Erythroblast (primary cell): ENCODE results near the gene TMEM80.

ENCODE experiments used
- DNase-seq, 2 experiments: peaks; one replicate each; lab custom pipeline; 2025; lab: John Stamatoyannopoulos, UW
- GATA1 ChIP-seq: IDR thresholded peaks from 2 replicates; pipeline ENCODE4 v1.6.1; 2011; ENCODE audit warnings: low read depth, mild to moderate bottlenecking, control low read depth, low read length, moderate library complexity
- POLR2A ChIP-seq: IDR thresholded peaks from 2 replicates; pipeline ENCODE4 v1.6.1; 2011; ENCODE audit warnings: mild to moderate bottlenecking, low read length

The TMEM80 gene

DNA sequence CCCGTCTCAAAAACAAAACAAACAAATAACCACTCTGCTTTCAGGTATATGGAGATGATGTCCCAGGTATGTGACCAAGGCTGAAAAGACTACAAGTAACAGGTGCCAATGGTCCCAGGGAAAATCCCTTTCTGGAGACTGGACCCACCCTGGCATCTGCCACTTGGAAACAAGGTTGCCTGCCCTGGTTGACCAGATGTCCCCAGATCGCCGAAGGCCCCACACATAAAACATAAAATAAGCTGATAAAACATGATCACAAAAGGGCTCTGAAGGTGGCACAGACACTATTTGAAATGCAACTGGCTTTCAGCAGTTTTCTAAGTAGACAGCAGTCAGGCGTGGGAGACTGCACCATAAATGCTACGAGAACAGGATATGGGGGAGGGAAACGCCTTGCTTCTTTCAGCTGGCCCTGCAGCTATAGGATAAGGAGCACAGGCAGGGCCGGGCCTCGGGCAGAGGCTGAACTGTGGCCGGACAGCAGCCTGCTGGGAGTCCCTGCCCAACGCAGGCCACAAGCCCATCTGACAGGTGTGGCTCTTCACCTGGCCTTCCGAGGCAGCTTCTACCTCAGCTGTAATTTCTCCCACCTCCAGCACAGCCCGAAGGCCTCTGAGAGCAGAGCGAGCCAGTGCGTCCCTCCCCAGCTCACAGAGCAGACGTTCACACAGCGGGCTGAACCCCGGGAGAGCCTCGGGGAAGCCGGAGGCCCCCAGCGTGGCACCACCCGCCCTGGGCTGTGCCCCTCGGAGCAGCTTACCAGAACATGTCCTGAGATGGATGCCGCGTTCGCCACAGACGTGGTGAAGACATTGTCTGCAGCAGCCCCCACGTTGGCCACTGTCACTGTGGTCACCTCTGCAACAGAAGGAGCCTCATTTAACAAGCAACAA lies 4.6 kb upstream of the TMEM80 start:
- TF ChIP-seq GATA1: no peak
- no peak for TF ChIP-seq POLR2A
- DNase-seq: peak; percentile 58 to 73

DNA sequence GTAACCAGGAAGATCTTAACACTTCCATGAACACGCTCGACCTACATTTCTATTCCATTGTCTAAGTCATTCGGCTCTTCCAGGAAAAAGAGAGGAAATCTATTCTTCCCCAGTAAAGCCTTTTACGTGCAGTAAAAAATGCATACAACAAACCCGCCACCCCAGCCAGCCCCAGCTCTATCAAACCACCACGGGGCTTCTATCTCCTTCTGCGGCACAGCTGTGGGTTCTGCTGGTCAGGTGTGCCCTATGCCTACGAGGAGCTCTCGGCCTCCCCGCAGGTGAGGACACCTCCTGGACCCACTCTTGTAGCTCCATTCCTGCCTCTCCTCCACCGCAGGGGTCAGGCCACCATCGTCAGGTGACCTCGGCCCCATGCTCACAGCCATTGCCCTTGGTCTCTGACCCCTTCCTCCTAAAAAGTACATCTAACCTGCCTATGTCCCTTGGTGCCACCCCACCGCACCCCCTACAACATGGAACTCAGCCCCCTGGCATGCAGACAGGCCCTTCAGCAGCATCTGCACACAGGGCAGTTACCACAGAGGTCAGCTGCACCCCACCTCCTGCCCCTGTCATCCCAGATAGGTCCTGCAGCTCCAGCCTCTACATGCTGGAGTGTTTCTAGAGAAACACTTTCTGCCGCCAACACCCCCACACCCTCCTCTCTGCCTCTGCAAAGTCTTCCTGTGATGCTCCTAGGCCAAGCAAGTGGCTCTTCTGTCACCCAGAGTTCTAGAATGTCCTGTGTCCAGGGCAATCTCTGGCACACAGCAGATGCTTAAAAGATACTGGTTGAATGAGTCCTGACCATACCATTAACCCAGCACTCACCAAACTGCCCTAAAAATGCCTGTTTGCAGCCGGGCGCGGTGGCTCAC lies 3.7 kb upstream of the TMEM80 start:
- TF ChIP-seq GATA1 (no peak), POLR2A (no peak)
- no peak for DNase-seq

DNA sequence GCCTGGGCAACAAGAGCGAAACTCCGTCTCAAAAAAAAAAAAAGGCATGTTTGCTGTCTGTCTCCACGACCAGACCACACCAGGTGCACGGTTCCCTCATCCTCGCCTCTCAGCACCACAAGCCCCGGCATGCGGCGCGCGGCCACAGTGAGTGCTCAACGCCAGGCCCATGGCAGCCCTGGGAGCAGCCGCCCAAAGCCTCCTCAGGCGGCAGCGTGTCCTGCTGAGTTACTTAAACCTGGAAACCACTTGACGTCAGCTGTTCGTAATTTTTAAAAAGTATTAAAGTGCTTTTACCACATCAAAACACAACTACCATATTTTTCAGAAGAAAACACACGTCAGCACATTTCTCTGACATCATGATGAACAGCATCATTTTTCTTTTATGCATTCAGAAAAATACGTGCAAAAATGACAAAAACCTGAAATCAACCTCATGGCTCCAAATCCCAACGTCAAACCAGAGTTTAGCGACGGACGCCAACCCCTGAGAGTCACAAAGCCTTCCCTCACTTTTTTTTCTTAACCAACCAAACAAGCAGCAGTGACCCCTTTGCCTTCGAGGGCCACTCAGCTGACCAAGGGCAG lies 2.7 kb upstream of the TMEM80 start:
- no peak for TF ChIP-seq GATA1
- TF ChIP-seq POLR2A: no peak
- DNase-seq: no peak

DNA sequence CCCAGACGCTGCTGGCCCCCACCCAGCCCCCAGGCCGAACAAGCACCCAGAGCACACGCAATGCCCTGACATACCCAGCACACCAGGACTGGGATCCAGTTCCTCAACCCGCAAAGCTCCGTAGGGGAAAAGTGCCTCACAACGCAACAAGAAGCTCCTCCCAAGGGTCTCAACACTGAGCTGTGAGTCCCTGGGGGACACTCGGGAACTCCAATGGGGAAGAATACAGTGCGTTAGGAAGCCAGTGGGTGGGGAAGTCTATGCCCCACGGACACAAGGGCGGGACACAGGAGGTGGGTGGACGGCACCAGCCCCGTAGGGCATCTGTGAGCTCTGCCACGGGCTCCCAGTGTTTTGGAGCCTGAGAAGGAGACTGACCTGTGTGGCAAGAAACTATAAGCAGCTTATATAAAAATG lies 2.2 kb upstream of the TMEM80 start:
- peak in 1 of 2 experiments; percentile 31 for DNase-seq
- TF ChIP-seq GATA1 (no peak), POLR2A (no peak)

DNA sequence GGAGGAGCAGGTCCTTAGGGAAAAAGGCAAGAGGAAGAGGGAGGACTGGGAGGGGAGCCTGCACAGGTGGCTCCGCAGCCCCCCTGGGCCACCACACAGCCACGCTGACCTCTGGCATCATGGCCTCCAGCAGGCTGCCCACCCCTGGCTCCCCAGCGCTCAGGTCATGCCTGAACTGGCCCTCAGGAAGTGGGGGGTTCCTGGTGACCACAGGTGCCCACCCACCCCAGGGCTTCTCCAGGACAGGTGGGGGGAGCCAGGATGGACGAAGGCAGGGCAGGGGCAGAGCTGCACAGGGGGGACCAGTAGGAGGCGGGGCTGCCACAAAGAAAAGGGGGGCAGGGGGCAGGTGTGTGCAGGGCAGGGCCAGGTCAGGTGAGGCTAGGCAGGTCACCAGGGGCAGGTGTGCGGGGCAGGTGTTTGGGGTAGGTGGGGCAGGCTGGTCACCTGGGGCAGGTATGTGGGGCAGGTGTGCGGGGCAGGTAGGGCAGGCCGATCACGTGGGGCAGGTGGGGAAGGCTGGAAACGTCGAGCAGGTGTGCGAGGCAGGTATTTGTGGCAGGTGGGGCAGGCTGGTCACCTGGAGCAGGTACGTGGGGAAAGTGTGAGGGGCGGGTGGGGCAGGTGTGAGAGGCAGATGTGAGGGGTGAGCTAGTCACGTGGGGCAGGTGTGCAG lies 1.6 kb upstream of the TMEM80 start:
- DNase-seq: no peak
- TF ChIP-seq GATA1 (no peak), POLR2A (no peak)

DNA sequence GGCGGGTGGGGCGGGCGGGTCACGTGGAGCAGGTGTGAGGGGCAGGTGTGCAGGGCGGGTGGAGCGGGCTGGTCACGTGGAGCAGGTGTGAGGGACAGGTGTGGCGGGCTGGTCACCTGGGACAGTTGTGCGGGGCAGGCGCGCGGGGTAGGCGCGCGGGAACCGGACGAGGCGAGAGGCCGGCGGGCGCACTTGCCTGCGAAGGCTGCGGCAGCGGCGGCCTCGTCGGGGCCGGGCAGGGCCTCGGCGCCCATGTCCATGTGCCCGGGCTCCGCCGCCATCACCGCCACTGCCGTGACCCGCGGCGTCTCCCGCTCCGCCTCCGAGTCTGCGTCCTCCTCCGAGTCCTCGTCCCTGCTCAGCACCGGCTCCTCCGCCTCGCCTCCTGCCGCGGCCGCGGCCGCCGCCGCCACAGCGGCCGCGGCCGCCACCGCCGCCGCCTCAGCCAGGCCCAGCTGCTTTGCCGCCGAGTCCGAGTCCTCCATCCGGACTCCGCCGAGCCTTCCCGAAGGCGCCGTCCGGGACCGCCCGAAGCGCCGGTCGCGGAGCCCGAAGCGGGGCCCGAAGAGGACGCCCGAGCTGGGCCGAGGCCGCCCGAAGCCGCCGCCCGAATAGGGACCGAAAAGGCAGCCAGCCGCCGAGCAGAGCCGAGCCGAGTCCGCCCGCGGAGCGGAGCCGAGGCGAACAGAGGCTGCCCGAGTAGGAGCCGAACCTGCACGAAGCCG lies 891 bp upstream of the TMEM80 start, which contains the start of gene DEAF1:
Gene DEAF1 (minus strand): TSS at position 660 of the 725 bp plus-strand sequence. CDS start 175 bp downstream, at position 485.
- no peak for TF ChIP-seq POLR2A
- no peak for TF ChIP-seq GATA1
- peak; percentile 97 to 99 for DNase-seq

DNA sequence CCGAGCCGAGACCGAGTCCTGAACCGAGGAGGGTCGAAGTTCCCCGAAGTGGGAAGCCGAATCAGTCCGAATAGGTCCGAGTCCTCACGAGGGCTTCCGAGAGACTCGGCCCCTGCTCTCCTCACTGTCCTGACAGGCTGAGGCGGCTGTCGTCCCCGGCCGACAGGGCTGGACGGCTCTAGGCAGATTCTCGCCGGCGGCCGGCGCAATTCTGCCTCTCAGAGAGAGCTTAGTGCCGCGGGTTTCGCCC lies 403 bp upstream of the TMEM80 start:
- TF ChIP-seq GATA1 (no peak), POLR2A (no peak)
- no peak for DNase-seq

DNA sequence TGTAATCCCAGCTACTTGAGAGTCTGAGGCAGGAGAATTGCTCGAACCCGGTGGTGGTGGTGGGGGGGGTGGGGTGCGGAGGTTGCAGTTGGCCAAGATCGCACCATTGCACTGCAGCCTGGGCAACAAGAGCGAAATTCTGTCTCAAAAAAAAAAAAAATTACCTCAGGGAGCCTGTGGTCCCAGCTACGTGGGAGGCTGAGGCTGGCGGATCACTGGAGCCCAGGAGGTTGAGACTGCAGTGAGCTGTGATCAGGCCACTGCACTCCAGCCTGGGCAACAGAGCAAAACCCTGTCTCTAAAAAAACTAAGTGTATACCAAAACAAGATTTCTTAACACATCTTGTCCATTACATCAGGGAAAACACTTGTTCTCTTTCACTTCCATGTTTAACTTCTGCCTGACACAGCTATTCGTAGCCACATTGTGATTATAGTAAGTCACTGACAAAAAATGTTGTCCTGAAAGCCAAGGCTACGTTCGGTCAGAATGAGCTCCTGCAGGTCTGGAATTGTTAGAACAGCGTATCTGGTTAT lies 1.4 kb downstream of the TMEM80 start:
- DNase-seq: no peak
- no peak for TF ChIP-seq POLR2A
- TF ChIP-seq GATA1: no peak

DNA sequence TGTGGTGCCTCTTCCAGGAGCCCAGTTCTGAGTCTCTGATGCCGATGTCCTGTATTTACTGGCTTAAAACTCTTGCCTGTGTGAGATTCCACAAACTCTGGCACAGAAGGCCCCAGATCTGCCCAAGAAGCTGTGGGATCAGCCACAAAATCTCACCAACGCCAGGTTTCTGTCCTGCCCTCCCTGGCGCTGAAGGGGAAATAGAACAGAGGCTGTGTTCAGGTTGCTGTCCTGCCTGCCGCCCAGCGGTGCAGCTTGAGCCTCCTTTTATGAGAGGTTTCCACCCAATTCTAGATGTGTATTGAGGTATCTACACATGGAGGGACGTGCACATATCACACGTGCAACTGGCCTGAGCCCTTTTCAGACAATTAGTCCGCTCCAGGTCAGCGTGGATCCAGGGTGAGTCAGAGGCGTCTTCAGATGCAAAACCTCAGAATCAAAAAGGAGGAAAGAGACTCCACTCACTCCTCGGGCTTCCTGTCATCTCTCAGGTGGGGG lies 2.2 kb downstream of the TMEM80 start:
- no peak for TF ChIP-seq POLR2A
- TF ChIP-seq GATA1: no peak
- no peak for DNase-seq

DNA sequence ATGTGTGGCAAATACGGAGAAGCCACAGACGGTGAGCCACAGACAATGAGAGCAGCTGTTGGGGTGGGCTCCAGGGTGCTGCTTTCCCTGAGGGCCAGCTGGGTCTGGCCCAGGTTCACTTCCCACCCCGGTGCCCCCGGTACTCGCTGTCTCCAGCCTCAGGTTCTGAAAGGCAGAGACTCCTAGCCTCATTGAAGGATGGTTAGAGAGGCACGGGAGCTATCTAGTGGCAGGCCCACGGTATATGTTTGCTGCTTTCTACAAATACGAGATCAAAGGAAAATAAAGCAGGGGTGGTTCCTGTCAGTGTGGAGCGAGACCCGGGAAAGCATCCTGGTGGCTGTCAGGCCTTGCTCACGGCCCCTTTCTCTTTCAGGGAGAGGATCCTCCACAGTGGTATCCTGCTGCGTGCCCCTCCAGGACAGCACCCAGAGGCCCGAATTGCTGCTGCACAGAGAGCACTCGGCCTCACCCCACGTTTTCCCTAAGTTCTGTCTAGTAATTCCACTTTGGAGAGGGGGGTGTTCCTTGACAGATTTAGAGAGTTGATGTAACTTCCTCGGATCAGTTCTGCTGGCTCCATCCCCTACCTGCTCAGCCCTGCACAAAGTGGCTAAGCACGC lies 3.0 kb downstream of the TMEM80 start:
- TF ChIP-seq POLR2A (no peak), GATA1 (no peak)
- no peak for DNase-seq

DNA sequence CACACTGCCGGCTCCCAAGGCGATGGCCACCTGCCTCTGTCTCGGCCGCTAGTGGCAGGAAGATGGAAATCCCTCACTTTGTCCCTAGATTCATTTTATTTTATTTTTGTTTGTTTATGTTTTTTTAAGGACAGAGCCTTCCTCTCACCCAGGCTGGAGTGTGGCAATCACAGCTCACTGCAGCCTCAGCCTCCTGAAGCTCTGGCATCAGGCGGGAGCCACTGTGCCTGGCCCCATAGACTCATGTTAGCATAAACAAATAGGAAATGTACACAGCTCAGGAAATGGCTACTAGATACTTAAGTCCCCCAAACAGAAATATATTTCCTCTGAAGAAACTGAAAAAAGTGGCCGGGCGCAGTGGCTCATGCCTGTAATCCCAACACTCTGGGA lies 3.5 kb downstream of the TMEM80 start:
- TF ChIP-seq GATA1 (no peak), POLR2A (no peak)
- DNase-seq: no peak

DNA sequence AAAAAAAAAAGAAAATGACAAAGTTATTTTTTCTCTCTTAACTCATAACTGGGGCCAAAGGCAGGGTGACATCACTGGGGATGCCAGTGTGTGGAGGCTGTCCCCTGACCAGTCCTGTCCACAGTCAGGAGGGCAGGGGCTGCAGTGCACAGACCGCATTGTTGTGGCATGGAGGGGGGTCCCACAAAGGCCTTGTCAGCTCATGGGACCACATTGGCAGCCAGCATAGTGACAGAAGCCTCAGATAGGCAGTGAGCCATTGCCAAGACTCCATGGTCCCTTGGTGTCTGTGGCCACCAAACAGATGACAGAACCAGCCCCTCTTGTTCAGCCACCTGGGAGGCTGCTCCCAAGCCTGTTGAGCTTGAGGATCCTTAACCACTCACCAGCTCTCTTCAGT lies 4.1 kb downstream of the TMEM80 start:
- DNase-seq: no peak
- TF ChIP-seq POLR2A (no peak), GATA1 (no peak)
